Osteoblast (primary cell): ENCODE measurements around the gene OMA1. TPM values are rescaled to one million over a fixed set of nuclear protein-coding genes. Genes with fewer than 3 reads are reported as not detected.
A peak's percentile ranks its signal among the peaks of the same experiment; 100 is the strongest.
"Not testable (repeated sequence)": the region's sequence is repeated elsewhere in the genome, so short reads cannot be mapped to it uniquely, and the experiment has no call there.

Source experiments
- DNase-seq: peaks from one replicate; pipeline ENCODE4 v3.0.0; 2011; ENCODE audit warnings: low spot score, mixed read lengths; ENCODE audit not compliant: insufficient read length; ENCODE audit errors: missing footprints
- H2AFZ ChIP-seq: 2 replicates; pipeline ENCODE4 v1.6.0; 2011; ENCODE audit warnings: mild to moderate bottlenecking, low read length
- H3K27ac ChIP-seq: 2 replicates; pipeline ENCODE4 v1.5.1; 2011; ENCODE audit warnings: mild to moderate bottlenecking, low read depth, low read length, moderate library complexity
- H3K27me3 ChIP-seq: 2 replicates; pipeline ENCODE4 v1.6.0; 2012; ENCODE audit warnings: mild to moderate bottlenecking, control low read depth, inconsistent platforms, low read length, moderate library complexity; ENCODE audit not compliant: insufficient read depth
- H3K36me3 ChIP-seq: 2 replicates; pipeline ENCODE4 v1.5.1; 2011; ENCODE audit warnings: mild to moderate bottlenecking, low read length, control low read depth, moderate library complexity; ENCODE audit not compliant: insufficient read depth
- H3K4me1 ChIP-seq: 2 replicates; pipeline ENCODE4 v1.5.1; 2011; ENCODE audit warnings: mild to moderate bottlenecking, low read length, control low read depth, moderate library complexity; ENCODE audit not compliant: insufficient read depth
- H3K4me2 ChIP-seq: 2 replicates; pipeline ENCODE4 v1.6.0; 2011; ENCODE audit warnings: mild to moderate bottlenecking, low read length; ENCODE audit not compliant: insufficient read depth
- H3K4me3 ChIP-seq: fragments of 200-600 bp; sonication (generic); 3 replicates; pipeline ENCODE4 v1.5.1; 2012; ENCODE audit warnings: mild to moderate bottlenecking, low read length, inconsistent platforms; ENCODE audit not compliant: insufficient read depth
- H3K79me2 ChIP-seq: 2 replicates; pipeline ENCODE4 v1.6.0; 2012; ENCODE audit warnings: mild to moderate bottlenecking, low read length, control low read depth, inconsistent platforms; ENCODE audit not compliant: insufficient read depth
- H3K9me3 ChIP-seq: 2 replicates; pipeline ENCODE4 v1.5.1; 2011; ENCODE audit warnings: low read depth, low read length, control low read depth
- H4K20me1 ChIP-seq: 2 replicates; pipeline ENCODE4 v1.6.0; 2012; ENCODE audit warnings: mild to moderate bottlenecking, low read length, control low read depth; ENCODE audit not compliant: insufficient read depth
- CTCF ChIP-seq: IDR thresholded peaks from 2 replicates; pipeline ENCODE4 v1.5.1; 2011; ENCODE audit warnings: mild to moderate bottlenecking, low read depth, low read length, moderate library complexity; ENCODE audit errors: extremely low read depth
- total RNA-seq: library from RNA; depleted of rRNA; stranded (reverse); fragments of >200 nt; gene quantifications from 2 replicates; pipeline ENCODE4 v1.2.3, GENCODE V29; 2012

The OMA1 gene
- total RNA-seq, 1 donor, result 22.8 TPM

DNA sequence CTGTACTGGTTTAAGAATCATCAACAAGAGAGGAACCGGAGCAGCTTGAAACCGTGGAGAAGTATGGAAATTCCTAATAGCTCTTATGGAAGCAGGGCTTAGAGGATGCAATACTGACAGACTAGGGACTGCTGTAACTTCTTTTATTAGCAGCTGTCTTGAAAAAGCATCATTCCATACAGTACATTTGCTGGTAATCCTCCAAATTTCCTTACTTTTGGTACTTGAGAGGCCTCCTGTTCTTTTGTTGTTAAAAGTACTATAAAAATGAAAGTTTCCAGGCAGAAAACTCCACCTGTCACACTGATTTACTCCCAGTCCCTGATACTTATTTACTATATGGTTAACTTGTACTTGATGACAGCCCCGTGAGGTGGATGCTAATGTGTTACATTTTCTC is 7.7 kb downstream of the OMA1 start:
- Histone ChIP-seq H3K9me3 (no peaks in the 10 kb centered on the region), H3K4me3 (no peak overlapping the region), H2AFZ (no peak overlapping the region), H3K4me2 (no peak overlapping the region), H3K4me1 (no peaks in the 10 kb centered on the region), H3K27ac (no peak overlapping the region), H4K20me1 (no peaks in the 10 kb centered on the region), H3K36me3 (no peaks in the 10 kb centered on the region), H3K27me3 (no peaks in the 10 kb centered on the region), H3K79me2 (no peaks in the 10 kb centered on the region)
- TF ChIP-seq CTCF, result no peak
- no peak for DNase-seq

- H3K27ac ChIP-seq, H3K4me1 ChIP-seq, H3K9me3 ChIP-seq, DNase-seq, H4K20me1 ChIP-seq, H2AFZ ChIP-seq, H3K4me2 ChIP-seq, H3K79me2 ChIP-seq, H3K36me3 ChIP-seq, H3K27me3 ChIP-seq, H3K4me3 ChIP-seq: not testable (repeated sequence)
These were observed 14.7 kb downstream of the OMA1 start for GRCh38 chr1:58531842-58532241.

DNA sequence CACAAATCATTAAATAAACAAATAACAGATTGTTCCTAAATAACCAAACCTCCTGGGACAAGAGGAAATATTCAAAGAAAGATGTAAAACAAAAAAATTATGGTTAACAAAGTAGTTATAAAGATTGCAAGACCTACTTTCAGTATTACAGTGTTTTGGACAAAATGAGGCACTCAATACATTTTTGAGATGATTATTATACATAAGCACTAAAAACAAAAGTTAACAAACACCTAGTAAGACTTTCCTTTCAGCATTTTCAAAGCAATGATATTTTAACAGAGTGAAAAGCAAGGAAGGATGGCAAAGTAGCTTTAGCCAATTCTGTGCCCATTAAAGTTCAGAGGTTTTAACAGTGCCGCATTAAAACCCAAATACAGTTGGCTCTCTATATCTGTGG is 17.2 kb downstream of the OMA1 start:
- Histone ChIP-seq H3K9me3 (no peaks in the 10 kb centered on the region), H3K27ac (peak overlapping the region; percentile 58), H3K4me1 (no peaks in the 10 kb centered on the region), H3K79me2 (no peaks in the 10 kb centered on the region), H3K27me3 (no peaks in the 10 kb centered on the region), H2AFZ (no peak overlapping the region), H3K4me2 (no peak overlapping the region), H4K20me1 (no peaks in the 10 kb centered on the region), H3K4me3 (no peak overlapping the region), H3K36me3 (no peaks in the 10 kb centered on the region)
- DNase-seq, result no peak
- TF ChIP-seq CTCF, result no peak

- Histone ChIP-seq H3K27ac (peak overlapping the region; percentile 58), H3K9me3 (no peaks in the 10 kb centered on the region)
- peak; percentile 62 for DNase-seq
These were observed 18.0 kb downstream of the OMA1 start for GRCh38 chr1:58528518-58528917.

More at GRCh38 chr1:58528518-58528917, 18.0 kb downstream of the OMA1 start:
- Histone ChIP-seq H3K4me1 (no peaks in the 10 kb centered on the region), H3K4me2 (no peak overlapping the region), H3K36me3 (no peaks in the 10 kb centered on the region), H3K4me3 (no peak overlapping the region), H3K27me3 (no peaks in the 10 kb centered on the region), H4K20me1 (no peaks in the 10 kb centered on the region), H2AFZ (no peak overlapping the region), H3K79me2 (no peaks in the 10 kb centered on the region)
- no peak for TF ChIP-seq CTCF
